H7 (cell line): ENCODE results near the gene HOXD11. TPM values are rescaled to one million over a fixed set of nuclear protein-coding genes. Genes with fewer than 3 reads are reported as not detected.
A peak's percentile ranks its signal among the peaks of the same experiment; 100 is the strongest.

ENCODE experiments used
- DNase-seq: peaks from one replicate; pipeline ENCODE4 v3.0.0; 2012
- H3K27me3 ChIP-seq: 2 replicates; pipeline ENCODE4 v1.6.0; 2011; ENCODE audit warnings: mild to moderate bottlenecking, low read length; ENCODE audit not compliant: control insufficient read depth, insufficient read depth
- H3K36me3 ChIP-seq: replicated peaks from 2 replicates; pipeline ENCODE4 v1.5.1; 2011; ENCODE audit warnings: low read length; ENCODE audit not compliant: control insufficient read depth, insufficient read depth
- H3K4me3 ChIP-seq: 2 replicates; pipeline ENCODE4 v1.5.1; 2011; ENCODE audit warnings: low read depth, mild to moderate bottlenecking, control low read depth, low read length, moderate library complexity; ENCODE audit not compliant: insufficient read depth
- total RNA-seq: library from RNA; depleted of rRNA; stranded (reverse); fragments of >200 nt; shearing (Covaris generic); gene quantifications from 2 replicates; pipeline ENCODE4 v1.2.3, GENCODE V29; 2014

Gene HOXD11
- total RNA-seq, 1 experiment from 2014 or later: not detected

DNA sequence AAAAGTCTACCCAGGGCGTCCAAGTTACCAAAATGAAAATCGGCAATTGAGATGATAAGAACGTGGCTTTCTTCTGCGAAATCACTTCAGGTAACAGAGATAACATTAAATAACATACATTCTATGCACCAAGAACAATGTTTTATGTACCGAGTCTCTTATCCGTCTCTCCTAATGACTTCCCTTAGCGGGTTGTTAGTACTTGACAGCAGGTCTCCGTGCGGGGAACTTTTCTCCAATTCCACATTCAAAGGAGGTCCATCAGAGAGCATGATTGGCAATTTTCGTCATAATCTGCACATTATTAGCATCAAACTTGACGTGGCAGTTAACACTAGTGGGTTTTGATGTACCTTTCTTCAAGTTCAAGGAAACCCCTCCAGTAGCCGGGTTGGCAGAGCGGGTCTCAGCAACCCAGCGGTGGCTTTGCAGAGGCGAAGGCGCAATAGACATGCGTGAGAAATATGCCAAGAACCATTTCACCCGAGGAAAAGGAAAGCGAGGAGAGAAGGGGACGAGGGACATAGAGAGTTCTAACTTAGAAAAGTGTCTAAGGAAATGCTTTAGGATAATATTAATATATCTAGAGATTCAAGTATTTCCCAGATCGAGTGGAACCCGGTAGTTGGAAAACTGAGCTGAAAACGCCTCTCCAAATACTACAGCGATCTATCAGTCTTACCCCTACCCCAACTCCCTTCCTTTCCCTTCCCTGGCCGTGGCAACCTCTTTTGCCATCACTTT lies 28.4 kb upstream of the HOXD11 start:
- H3K27me3 ChIP-seq: peaks cover 98% of the 10 kb centered on the region
- H3K4me3 ChIP-seq: peak overlapping the region; percentile 35; the same call in 1 of the 2 replicates
- peak; percentile 24 for DNase-seq

GRCh38 chr2:176079285-176079830 lies 27.7 kb upstream of the HOXD11 start:
- H3K36me3 ChIP-seq: no peaks in the 10 kb centered on the region
- peak overlapping the region; percentile 35; the same call in 1 of the 2 replicates for H3K4me3 ChIP-seq
- peaks cover 98% of the 10 kb centered on the region for H3K27me3 ChIP-seq
- DNase-seq: peak; percentile 83

More for the DNA sequence above, 28.4 kb upstream of the HOXD11 start:
- no peaks in the 10 kb centered on the region for H3K36me3 ChIP-seq

GRCh38 chr2:176079831-176080539 lies 27.1 kb upstream of the HOXD11 start:
- Histone ChIP-seq H3K27me3 (peaks cover 98% of the 10 kb centered on the region), H3K4me3 (peak overlapping the region; percentile 35), H3K36me3 (no peaks in the 10 kb centered on the region)
- DNase-seq: peak; percentile 97

GRCh38 chr2:176080540-176081375 lies 26.3 kb upstream of the HOXD11 start:
- H3K4me3 ChIP-seq: peak overlapping the region; percentile 33; the same call in 1 of the 2 replicates
- H3K36me3 ChIP-seq: no peaks in the 10 kb centered on the region
- peak; percentile 72 for DNase-seq
- H3K27me3 ChIP-seq: peaks cover 98% of the 10 kb centered on the region

- Histone ChIP-seq H3K27me3 (peaks cover 98% of the 10 kb centered on the region), H3K36me3 (no peaks in the 10 kb centered on the region), H3K4me3 (no peak overlapping the region)
- no peak for DNase-seq
Measured at GRCh38 chr2:176081376-176081836, 25.7 kb upstream of the HOXD11 start.

- no peak overlapping the region for H3K4me3 ChIP-seq
- DNase-seq: peak; percentile 81
Measured at GRCh38 chr2:176081837-176082524, 25.1 kb upstream of the HOXD11 start.

GRCh38 chr2:176082525-176082823 lies 24.6 kb upstream of the HOXD11 start:
- Histone ChIP-seq H3K27me3 (peaks cover 98% of the 10 kb centered on the region), H3K4me3 (no peak overlapping the region), H3K36me3 (no peaks in the 10 kb centered on the region)
- no peak for DNase-seq

More at GRCh38 chr2:176081837-176082524, 25.1 kb upstream of the HOXD11 start:
- peaks cover 98% of the 10 kb centered on the region for H3K27me3 ChIP-seq
- no peaks in the 10 kb centered on the region for H3K36me3 ChIP-seq

DNA sequence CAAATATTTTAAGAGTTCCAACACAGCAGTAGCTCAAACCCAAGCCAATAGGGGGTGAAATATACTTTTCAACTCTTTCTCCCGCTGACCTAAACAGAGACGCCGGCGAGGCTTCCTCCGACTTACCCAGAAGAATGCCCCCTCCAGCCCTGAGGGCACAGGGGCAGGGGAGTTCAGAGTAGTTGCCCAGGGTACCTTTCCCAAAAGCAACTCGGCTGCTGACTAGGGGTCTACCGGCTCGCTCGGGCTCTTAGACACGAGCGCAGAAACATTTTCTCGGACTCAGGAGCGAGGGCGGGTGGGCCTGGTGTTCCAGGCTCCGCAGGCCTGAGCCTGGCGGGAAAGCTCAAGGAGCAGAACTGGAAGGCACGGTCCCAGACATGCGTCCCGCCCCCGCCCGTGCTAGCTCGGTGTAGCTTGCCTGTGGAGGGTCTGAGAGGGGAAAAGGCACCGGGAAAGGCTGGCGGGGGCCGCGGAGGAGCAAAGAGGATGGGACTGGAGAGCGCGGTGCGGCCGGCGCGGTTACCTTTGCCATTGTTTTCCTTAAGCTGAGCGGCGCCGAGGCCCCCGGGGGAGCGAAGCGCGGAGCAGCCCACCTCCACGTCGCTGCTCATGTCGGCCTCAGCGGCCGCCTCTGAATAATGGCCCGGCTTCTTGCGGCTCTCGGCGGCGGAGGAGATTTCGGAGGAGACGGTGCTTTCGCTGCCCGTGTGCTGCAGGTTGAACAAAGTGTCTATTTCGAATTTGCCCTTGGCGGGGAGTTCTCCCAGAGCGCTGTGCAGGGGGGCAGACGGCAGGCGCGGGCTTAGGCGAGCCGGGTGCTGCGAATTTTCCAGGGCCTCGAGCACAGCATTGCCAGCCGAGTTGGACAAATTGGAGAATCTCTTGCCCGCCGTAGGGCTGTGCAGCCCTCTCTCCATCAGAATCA lies 24.0 kb upstream of the HOXD11 start:
- peak; percentile 82 for DNase-seq
- H3K4me3 ChIP-seq: no peak overlapping the region
- peaks cover 98% of the 10 kb centered on the region for H3K27me3 ChIP-seq
- no peaks in the 10 kb centered on the region for H3K36me3 ChIP-seq

DNA sequence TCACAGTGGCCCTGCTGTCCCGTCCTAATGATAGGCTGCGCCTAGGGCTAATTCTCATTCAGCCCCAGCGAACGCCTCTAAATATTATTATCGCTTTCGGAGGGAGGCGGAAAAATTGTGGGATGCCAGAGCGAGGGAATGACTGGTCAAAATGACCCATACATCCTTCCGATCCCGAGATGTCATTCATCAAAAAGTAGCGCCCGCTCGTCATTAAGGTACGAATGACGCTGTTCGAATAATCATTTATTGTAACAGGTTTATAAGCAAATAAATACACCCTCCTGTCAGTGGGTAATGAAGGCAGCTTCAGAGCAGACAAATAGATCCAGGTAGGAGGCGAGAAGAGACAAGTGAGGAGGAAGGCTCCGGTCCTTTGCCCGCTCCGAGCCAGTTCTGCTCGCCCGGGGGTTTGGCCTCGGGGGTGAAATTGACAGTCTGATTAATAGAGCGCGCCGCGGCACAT lies 23.3 kb upstream of the HOXD11 start, which contains the start of gene EVX2:
Gene EVX2, minus strand, starts transcription at position 167 of the 466 bp plus-strand sequence. CDS start 186 bp downstream, outside the sequence.
- Histone ChIP-seq H3K4me3 (no peak within 1 kb of the TSS), H3K36me3 (no peaks in the 10 kb centered on the region), H3K27me3 (peaks cover 98% of the 10 kb centered on the region)
- DNase-seq: peak; percentile 62

- peak; percentile 43 for DNase-seq
- H3K4me3 ChIP-seq: no peak overlapping the region
- H3K27me3 ChIP-seq: peaks cover 98% of the 10 kb centered on the region
- no peaks in the 10 kb centered on the region for H3K36me3 ChIP-seq
Measured at GRCh38 chr2:176084611-176085119, 22.4 kb upstream of the HOXD11 start.

GRCh38 chr2:176085120-176085788 lies 21.8 kb upstream of the HOXD11 start:
- Histone ChIP-seq H3K27me3 (peaks cover 100% of the 10 kb centered on the region), H3K4me3 (no peak overlapping the region), H3K36me3 (no peaks in the 10 kb centered on the region)
- DNase-seq: peak; percentile 70
